Measurements from ENCODE around the gene SREBF1. TPM values are rescaled to one million over a fixed set of nuclear protein-coding genes. Genes with fewer than 3 reads are reported as not detected.

The SREBF1 gene
- total RNA-seq, 1 donor from 2014 or later = 84.0 TPM

- no peak overlapping the region for H3K4me3 ChIP-seq
Measured at GRCh38 chr17:17770632-17771044, 66.1 kb downstream of the SREBF1 start.

GRCh38 chr17:17769869-17770631, 66.7 kb downstream of the SREBF1 start:
- intact Hi-C loops (cut with DNase I) = no loop called here
- Histone ChIP-seq H3K9me3 (no peaks in the 10 kb centered on the region), H3K4me3 (no peak overlapping the region), H3K27ac (peak overlapping the region; percentile 61), H3K4me1 (peaks cover 79% of the 10 kb centered on the region), H3K27me3 (no peaks in the 10 kb centered on the region), H3K36me3 (no peaks in the 10 kb centered on the region)
- no peak for DNase-seq (ENCODE audit: extremely low spot score in 2 of 2)
- TF ChIP-seq CTCF (IDR thresholded peaks at IDR 0.05) = no peak
- TF ChIP-seq POLR2A (IDR thresholded peaks at IDR 0.05) = no peak
- no peak for TF ChIP-seq POLR2AphosphoS5 (IDR thresholded peaks at IDR 0.05; ENCODE audit: insufficient read depth in 1 of 2, low read depth in 1 of 2)

More at GRCh38 chr17:17770632-17771044, 66.1 kb downstream of the SREBF1 start:
- DNase-seq (ENCODE audit: extremely low spot score in 2 of 2) = no peak
- no peaks in the 10 kb centered on the region for H3K36me3 ChIP-seq
- peaks cover 77% of the 10 kb centered on the region for H3K4me1 ChIP-seq
- H3K27ac ChIP-seq = peak overlapping the region; percentile 61
- TF ChIP-seq POLR2A (IDR thresholded peaks at IDR 0.05) (no peak), CTCF (IDR thresholded peaks at IDR 0.05) (no peak), POLR2AphosphoS5 (IDR thresholded peaks at IDR 0.05; ENCODE audit: insufficient read depth in 1 of 2, low read depth in 1 of 2) (no peak)
- no peaks in the 10 kb centered on the region for H3K27me3 ChIP-seq
- no peaks in the 10 kb centered on the region for H3K9me3 ChIP-seq
- intact Hi-C loops (cut with DNase I) = no loop called here

- Histone ChIP-seq H3K9me3 (no peaks in the 10 kb centered on the region), H3K27me3 (no peaks in the 10 kb centered on the region), H3K4me3 (no peak overlapping the region), H3K27ac (peak overlapping the region; percentile 61), H3K36me3 (no peaks in the 10 kb centered on the region), H3K4me1 (peaks cover 64% of the 10 kb centered on the region)
- DNase-seq (ENCODE audit: extremely low spot score in 2 of 2) = no peak
- intact Hi-C loops (cut with DNase I) = no loop called here
- no peak for TF ChIP-seq POLR2A (IDR thresholded peaks at IDR 0.05)
- no peak for TF ChIP-seq POLR2AphosphoS5 (IDR thresholded peaks at IDR 0.05; ENCODE audit: insufficient read depth in 1 of 2, low read depth in 1 of 2)
- no peak for TF ChIP-seq CTCF (IDR thresholded peaks at IDR 0.05)
Measured at GRCh38 chr17:17768424-17769088, 68.2 kb downstream of the SREBF1 start.

GRCh38 chr17:17767887-17768418, 68.8 kb downstream of the SREBF1 start:
- Histone ChIP-seq H3K4me1 (peaks cover 62% of the 10 kb centered on the region), H3K27ac (no peak overlapping the region)
- no peak for DNase-seq (ENCODE audit: extremely low spot score in 2 of 2)

More at GRCh38 chr17:17767887-17768418, 68.8 kb downstream of the SREBF1 start:
- H3K9me3 ChIP-seq = no peaks in the 10 kb centered on the region
- no peaks in the 10 kb centered on the region for H3K36me3 ChIP-seq
- TF ChIP-seq POLR2AphosphoS5 (IDR thresholded peaks at IDR 0.05; ENCODE audit: insufficient read depth in 1 of 2, low read depth in 1 of 2) (no peak), CTCF (IDR thresholded peaks at IDR 0.05) (no peak), POLR2A (IDR thresholded peaks at IDR 0.05) (no peak)
- intact Hi-C loops (cut with DNase I) = no loop called here
- H3K4me3 ChIP-seq = no peak overlapping the region
- no peaks in the 10 kb centered on the region for H3K27me3 ChIP-seq
